Measurements from ENCODE around the gene CTDNEP1. TPM values are rescaled to one million over a fixed set of nuclear protein-coding genes. Genes with fewer than 3 reads are reported as not detected.

CTDNEP1 gene
- polyA plus RNA-seq, 1 of the 3 experiments (the other 2 are of a cell fraction) = 111 TPM

GRCh38 chr17:7262935-7263800 is 11.6 kb upstream of the CTDNEP1 start:
- Histone ChIP-seq H3K9me2 (no peaks in the 10 kb centered on the region), H3K4me3 (ENCODE audit: low read depth in 2 of 2, low read length in 1 of 2) (no peak overlapping the region), H3K4me1 (ENCODE audit: control insufficient read depth in 1 of 2, insufficient read depth in 2 of 2, low read depth in 1 of 2, low read length in 1 of 2) (peaks cover 0 to 6% of the 10 kb centered on the region in 2 experiments; a peak in 2 of 4 replicates), H3K36me3 (replicated peaks in 1 of 2; ENCODE audit: control insufficient read depth in 1 of 2, insufficient read depth in 2 of 2, low read length in 1 of 2) (peaks cover 0 to 16% of the 10 kb centered on the region in 2 experiments), H3K4me2 (no peak overlapping the region), H3K27ac (ENCODE audit: low read depth in 2 of 2, low read length in 1 of 2) (no peak overlapping the region), H3K9ac (no peak overlapping the region), H3F3A (replicated peaks; ENCODE audit: insufficient read depth) (peaks cover 31% of the 10 kb centered on the region), H4K20me1 (ENCODE audit: insufficient read depth) (no peaks in the 10 kb centered on the region), H3K79me2 (ENCODE audit: insufficient read depth) (no peaks in the 10 kb centered on the region), H3K27me3 (ENCODE audit: insufficient read depth) (no peaks in the 10 kb centered on the region), H3K9me3 (no peaks in the 10 kb centered on the region), H2AFZ (ENCODE audit: low read depth) (peak overlapping the region; percentile 88)
- ChIA-PET CTCF (interaction anchor here (0.8 to 2.7 kb wide), 3 partner anchors 17 to 219 kb away, joined by 3 to 16 read pairs (median 3); partner anchors contain the start of gene SLC16A11), POLR2A (interaction anchor here (0.6 kb wide), 1 partner anchor 199 kb away, joined by 4 read pairs; no protein-coding TSS in a partner anchor)
- DNase-seq = peak; percentile 43
- no peak for TF ChIP-seq TAF1 (IDR thresholded peaks at IDR 0.05; ENCODE audit: borderline replicate concordance, low read depth, low read length)
- WGBS (ENCODE audit: low lambda C conversion rate) = 36% methylated on average over 23 of the region's 26 CpGs

- peak within 1 kb of the TSS in 1 of 2 experiments; percentile 7; a peak in 1 of 4 replicates for H3K4me3 ChIP-seq (ENCODE audit: low read depth in 2 of 2, low read length in 1 of 2)
- H3F3A ChIP-seq (replicated peaks; ENCODE audit: insufficient read depth) = peaks cover 38% of the 10 kb centered on the region
- no peaks in the 10 kb centered on the region for H3K9me3 ChIP-seq
- POLR2A ChIA-PET = no interaction called here
- H4K20me1 ChIP-seq (ENCODE audit: insufficient read depth) = no peaks in the 10 kb centered on the region
- peak within 1 kb of the TSS; percentile 88 for H2AFZ ChIP-seq (ENCODE audit: low read depth)
- peaks cover 0 to 16% of the 10 kb centered on the region in 2 experiments for H3K36me3 ChIP-seq (replicated peaks in 1 of 2; ENCODE audit: control insufficient read depth in 1 of 2, insufficient read depth in 2 of 2, low read length in 1 of 2)
- no peak within 1 kb of the TSS for H3K4me2 ChIP-seq
- H3K9me2 ChIP-seq = no peaks in the 10 kb centered on the region
- 64% methylated on average over 58 of the region's 64 CpGs for WGBS (ENCODE audit: low lambda C conversion rate)
- no peak within 1 kb of the TSS for H3K9ac ChIP-seq
- peaks cover 0 to 6% of the 10 kb centered on the region in 2 experiments; a peak in 2 of 4 replicates for H3K4me1 ChIP-seq (ENCODE audit: control insufficient read depth in 1 of 2, insufficient read depth in 2 of 2, low read depth in 1 of 2, low read length in 1 of 2)
- no peaks in the 10 kb centered on the region for H3K79me2 ChIP-seq (ENCODE audit: insufficient read depth)
- CTCF ChIA-PET = interaction anchor here (1.0 to 1.4 kb wide), 2 partner anchors 18 to 34 kb away, joined by 3 to 8 read pairs; no protein-coding TSS in a partner anchor
- peak; percentile 42 for DNase-seq
- H3K27ac ChIP-seq (ENCODE audit: low read depth in 2 of 2, low read length in 1 of 2) = no peak within 1 kb of the TSS
- no peaks in the 10 kb centered on the region for H3K27me3 ChIP-seq (ENCODE audit: insufficient read depth)
- TF ChIP-seq EZH2phosphoT487 (IDR thresholded peaks at IDR 0.05; ENCODE audit: borderline replicate concordance, low read depth) (no peak), MEF2A (IDR thresholded peaks at IDR 0.05; ENCODE audit: borderline replicate concordance, low read depth) (no peak), TAF1 (IDR thresholded peaks at IDR 0.05; ENCODE audit: borderline replicate concordance, low read depth, low read length) (no peak), REST (IDR thresholded peaks at IDR 0.05; ENCODE audit: low read depth, low read length) (no peak), RFX5 (IDR thresholded peaks at IDR 0.05; ENCODE audit: low read length) (no peak), EP300 (IDR thresholded peaks at IDR 0.05; ENCODE audit: borderline replicate concordance in 1 of 2, low read depth in 1 of 2, low read length in 1 of 2) (no peak), GATA2 (CRISPR knock-in tag; IDR thresholded peaks at IDR 0.05) (no peak), NFIC (IDR thresholded peaks at IDR 0.05; ENCODE audit: borderline replicate concordance) (no peak), FOSL2 (IDR thresholded peaks at IDR 0.05; ENCODE audit: borderline replicate concordance, low read depth) (no peak), ELF1 (IDR thresholded peaks at IDR 0.05) (no peak), RAD21 (IDR thresholded peaks at IDR 0.05; ENCODE audit: low read length) (no peak), USF2 (IDR thresholded peaks at IDR 0.05; ENCODE audit: borderline replicate concordance, low read depth, low read length) (no peak), FOXM1 (IDR thresholded peaks at IDR 0.05; ENCODE audit: low read depth) (no peak), TEAD4 (IDR thresholded peaks at IDR 0.05; ENCODE audit: borderline replicate concordance, insufficient read depth) (no peak), SIN3A (IDR thresholded peaks at IDR 0.05; ENCODE audit: borderline replicate concordance, low read depth, low read length) (no peak), POLR2AphosphoS5 (IDR thresholded peaks at IDR 0.05; ENCODE audit: low read depth, low read length) (no peak), CHD2 (IDR thresholded peaks at IDR 0.05; ENCODE audit: low read length, partially characterized antibody) (no peak), ZBTB33 (IDR thresholded peaks at IDR 0.05; ENCODE audit: borderline replicate concordance, low read depth) (no peak)
Observed at GRCh38 chr17:7262192-7262934, 10.8 kb upstream of the CTDNEP1 start, which contains the start of gene CLDN7. CLDN7 (minus strand) TSS chr17:7262478; CDS start chr17:7262043, 435 bp downstream.
